Panc1 (cell line): ENCODE measurements around the gene KRT7.
"Not testable (repeated sequence)": the region's sequence is repeated elsewhere in the genome, so short reads cannot be mapped to it uniquely, and the experiment has no call there.

ENCODE experiments used
- CTCF ChIP-seq: fragments of 450-650 bp; IDR thresholded peaks from 2 replicates; pipeline ENCODE4 v1.5.1; 2017; ENCODE audit warnings: mild to moderate bottlenecking
- POLR2AphosphoS5 ChIP-seq: IDR thresholded peaks from 2 replicates; pipeline ENCODE4 v1.6.1; 2012; ENCODE audit warnings: mild to moderate bottlenecking, low read depth, low read length, moderate library complexity
- REST ChIP-seq, 2 experiments: IDR thresholded peaks; 2 replicates each; pipeline ENCODE4 v1.6.1; 2011 to 2012; ENCODE audit warnings: low read depth in 2 of 2, control low read depth in 1 of 2, low read length in 1 of 2, mild to moderate bottlenecking in 1 of 2, moderate library complexity in 1 of 2; ENCODE audit not compliant: insufficient read depth in 1 of 2
- SIN3A ChIP-seq: IDR thresholded peaks from 2 replicates; pipeline ENCODE4 v1.6.1; 2012; ENCODE audit warnings: low read depth, mild to moderate bottlenecking, low read length, moderate library complexity, borderline replicate concordance; ENCODE audit not compliant: insufficient read depth
- TCF7L2 ChIP-seq: IDR thresholded peaks from 2 replicates; pipeline ENCODE4 v1.6.1; 2011; ENCODE audit warnings: mild to moderate bottlenecking, low read depth, low read length, inconsistent platforms

GRCh38 chr12:52257922-52258321 is 24.9 kb downstream of the KRT7 start:
- TF ChIP-seq POLR2AphosphoS5; CTCF; TCF7L2; REST (IDR thresholded peaks at IDR 0.05; ENCODE audit: insufficient read depth in 1 of 2, low read depth in 2 of 2, low read length in 1 of 2); SIN3A: not testable (repeated sequence)
